AML-193 (cell line): ENCODE data around the gene ZNF48.
A peak's percentile ranks its signal among the peaks of the same experiment; 100 is the strongest.

Experiments used
- DNase-seq, 2 experiments: peaks; one replicate each; lab custom pipeline; 2025; lab: John Stamatoyannopoulos, UW

The ZNF48 gene

GRCh38 chr16:30395155-30395991 lies at the start of gene ZNF48:
Gene ZNF48, plus strand, starts transcription at chr16:30395420. Its CDS starts 375 bp downstream, at chr16:30395795.
- peak; percentile 51 to 65 for DNase-seq

- no peak for DNase-seq
These were observed 48.9 kb upstream of the ZNF48 start for GRCh38 chr16:30346286-30346685.

GRCh38 chr16:30348113-30348512 lies 47.1 kb upstream of the ZNF48 start:
- no peak for DNase-seq

GRCh38 chr16:30348929-30349328 lies 46.3 kb upstream of the ZNF48 start:
- DNase-seq = no peak

- no peak for DNase-seq
These were observed 45.5 kb upstream of the ZNF48 start for GRCh38 chr16:30349675-30350074.

GRCh38 chr16:30350134-30350871 lies 44.9 kb upstream of the ZNF48 start:
- DNase-seq = no peak

GRCh38 chr16:30351001-30351441 lies 44.2 kb upstream of the ZNF48 start:
- DNase-seq = no peak

GRCh38 chr16:30351586-30352419 lies 43.4 kb upstream of the ZNF48 start:
- no peak for DNase-seq

GRCh38 chr16:30352488-30353401 lies 42.5 kb upstream of the ZNF48 start:
- no peak for DNase-seq

GRCh38 chr16:30353438-30354129 lies 41.6 kb upstream of the ZNF48 start:
- DNase-seq = no peak

- DNase-seq = no peak
These were observed 40.6 kb upstream of the ZNF48 start for GRCh38 chr16:30354423-30355143.

GRCh38 chr16:30355144-30355953 lies 39.9 kb upstream of the ZNF48 start, which contains the start of gene CD2BP2:
Gene CD2BP2, minus strand, starts transcription at chr16:30355308. Its CDS starts 627 bp downstream, at chr16:30354681.
- peak; percentile 96 to 97 for DNase-seq

GRCh38 chr16:30355954-30356308 lies 39.3 kb upstream of the ZNF48 start:
- DNase-seq = no peak

GRCh38 chr16:30356401-30357084 lies 38.7 kb upstream of the ZNF48 start:
- DNase-seq = no peak

- DNase-seq = no peak
These were observed 38.0 kb upstream of the ZNF48 start for GRCh38 chr16:30357085-30357714.

GRCh38 chr16:30357715-30358576 lies 37.3 kb upstream of the ZNF48 start:
- no peak for DNase-seq

GRCh38 chr16:30358577-30358936 lies 36.7 kb upstream of the ZNF48 start:
- DNase-seq = no peak
